Spleen (tissue), 11 donors: ENCODE results near the gene STK39. TPM values are rescaled to one million over a fixed set of nuclear protein-coding genes. Genes with fewer than 3 reads are reported as not detected.

Experiments used
- DNase-seq: peaks from one replicate; pipeline ENCODE4 v3.0.0-alpha.2; 2020
- H3K27ac ChIP-seq, 8 donors: fragments of 200-600 bp; sonication (generic) in 7 of 8; 1 replicate in 4 of 8; 2 replicates in 4 of 8; pipeline versions ENCODE4 v1.5.0 to v1.8.0; 2016 to 2021; ENCODE audit warnings: inconsistent platforms in 4 of 8, mild to moderate bottlenecking in 4 of 8, moderate library complexity in 1 of 8
- H3K27me3 ChIP-seq, 7 donors: fragments of 200-600 bp; sonication (generic) in 6 of 7; replicated peaks in 1 of 7; 1 replicate in 4 of 7; 2 replicates in 3 of 7; pipeline versions ENCODE4 v1.5.0 to v1.8.0; 2016 to 2021; ENCODE audit warnings: inconsistent platforms in 3 of 7, mild to moderate bottlenecking in 1 of 7
- H3K36me3 ChIP-seq, 6 donors: fragments of 200-600 bp; sonication (generic) in 5 of 6; 1 replicate in 4 of 6; 2 replicates in 2 of 6; pipeline versions ENCODE4 v1.5.0 to v1.8.0; 2016 to 2021; ENCODE audit warnings: inconsistent platforms in 2 of 6
- H3K4me1 ChIP-seq, 6 donors: fragments of 200-600 bp; sonication (generic) in 5 of 6; 1 replicate in 3 of 6; 2 replicates in 3 of 6; pipeline versions ENCODE4 v1.5.0 to v1.8.0; 2016 to 2021; ENCODE audit warnings: inconsistent platforms in 3 of 6
- H3K4me3 ChIP-seq, 8 donors: fragments of 200-600 bp; sonication (generic) in 7 of 8; 1 replicate in 4 of 8; 2 replicates in 4 of 8; pipeline versions ENCODE4 v1.5.0 to v1.8.0; 2016 to 2021; ENCODE audit warnings: inconsistent platforms in 4 of 8, mild to moderate bottlenecking in 4 of 8, moderate library complexity in 2 of 8
- H3K9me3 ChIP-seq, 8 donors: fragments of 200-600 bp; sonication (generic) in 7 of 8; 1 replicate in 4 of 8; 2 replicates in 4 of 8; pipeline versions ENCODE4 v1.5.0 to v1.8.0; 2016 to 2021; ENCODE audit warnings: inconsistent platforms in 4 of 8
- CTCF ChIP-seq, 11 experiments: fragments of 200-600 bp in 7 of 11; fragments of 450-650 bp in 4 of 11; sonication (generic) in 4 of 11; IDR thresholded peaks in 8 of 11; conservative IDR thresholded peaks in 3 of 11; 1 replicate in 7 of 11; 2 replicates in 4 of 11; pipeline versions ENCODE4 v1.4.0 to v1.8.0; 2016 to 2021; ENCODE audit warnings: antibody characterized with exemption in 11 of 11, inconsistent platforms in 4 of 11, mild to moderate bottlenecking in 1 of 11
- POLR2A ChIP-seq, 3 donors: fragments of 450-650 bp; IDR thresholded peaks; one replicate each; pipeline ENCODE4 v1.5.1; 2017; ENCODE audit warnings: antibody characterized with exemption in 3 of 3, mild to moderate bottlenecking in 1 of 3
- POLR2AphosphoS5 ChIP-seq, 3 donors: sonication (generic); formaldehyde crosslinking; IDR thresholded peaks; one replicate each; pipeline ENCODE4 v1.5.1; 2017; ENCODE audit warnings: antibody characterized with exemption in 3 of 3
- WGBS, 5 donors: extraction: QIAGEN DNeasy Blood & Tissue Kit in 3 of 5; methylation state at CpG; one replicate each; pipeline versions ENCODE4 v1.1.5 to v1.1.7; 2013 to 2018; 5-methylcytosine and 5-hydroxymethylcytosine counted together
- intact Hi-C: fragments of 100-400 bp; cut with DNase I; formaldehyde crosslinking; loops from one replicate; pipeline ENCODE4 v1.15.0; 2023; ENCODE audit warnings: low total_unique reads
- polyA plus RNA-seq, 3 donors: library from polyadenylated mRNA; stranded (reverse); fragments of 200-250 nt; gene quantifications; one replicate each; pipeline ENCODE4 v1.2.1, GENCODE V29; 2013
- total RNA-seq, 7 donors: library from RNA; depleted of rRNA in 3 of 7; stranded (reverse); fragments of >200 nt in 3 of 7; fragmentation: NEBNext Ultra II Directional in 4 of 7; extraction: Animal tissue kit (Norgen Biotek cat#: 25700) in 4 of 7; gene quantifications; one replicate each; pipeline versions ENCODE4 v1.1.0 to v1.2.1, GENCODE V29; 2016 to 2021
- donor health status: healthy with polysubstance abuse.
- donor health status: DM: no; HTN: no; CAD: no; lungs with moderate emphysema.
- donor health status: DM: no; HTN: no; CAD: no.
- donor health status: Bipolar disorder and iron deficiency.
- donor health status: healthy.
- donor health status: DM: no; HTN: no; CAD: no.
- donor health status: DM: yes; HTN: yes; CAD: no.

Gene STK39
- total and polyA plus RNA-seq, 10 donors = 8.6 to 17.8 (median 11.0) TPM

GRCh38 chr2:168192839-168193616, 54.4 kb downstream of the STK39 start:
- intact Hi-C loops = no loop called here
- Histone ChIP-seq H3K27me3 (no peaks in the 10 kb centered on the region), H3K27ac (peak overlapping the region in 5 of 8 donors; percentile 1 to 58 (median 36))

DNA sequence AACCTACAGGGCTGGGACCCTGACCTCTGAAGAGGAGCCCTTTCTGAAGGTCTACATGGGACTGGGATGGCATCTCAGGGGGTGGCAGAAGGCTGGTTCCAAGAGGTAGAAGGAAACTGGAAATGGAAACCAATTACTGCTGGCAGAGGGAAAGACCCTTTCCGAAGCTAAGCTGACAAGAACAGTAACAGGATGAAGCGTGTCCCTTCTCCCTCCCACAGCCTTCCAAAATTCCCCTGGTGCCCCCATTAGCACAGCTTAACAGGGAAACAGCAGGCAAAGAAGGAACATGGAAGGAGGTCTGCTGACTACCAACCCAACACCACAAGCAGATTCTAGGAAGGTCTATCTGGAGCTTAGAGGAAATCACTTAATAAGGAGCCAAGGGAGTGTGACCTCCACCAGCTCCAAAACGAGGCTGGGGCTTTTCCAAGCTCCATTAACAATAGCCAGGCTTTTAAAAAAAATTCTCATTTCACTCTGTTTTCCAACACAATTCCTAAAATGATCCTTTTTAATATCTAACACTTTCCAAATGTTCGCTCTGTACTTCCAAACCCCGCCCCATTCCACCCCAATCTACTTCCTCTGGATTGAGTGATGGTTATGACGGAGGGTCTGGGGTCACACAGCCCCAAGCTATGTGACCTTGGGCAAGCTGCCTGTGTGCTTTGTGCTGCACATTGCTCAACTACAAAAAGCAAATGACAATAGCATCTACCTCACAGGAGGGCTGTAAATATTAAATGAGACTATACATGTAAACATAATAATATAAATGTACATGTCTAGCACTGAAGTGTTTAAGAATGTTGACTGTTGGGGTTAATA, 55.2 kb downstream of the STK39 start:
- H3K9me3 ChIP-seq = no peaks in the 10 kb centered on the region
- no peaks in the 10 kb centered on the region for H3K27me3 ChIP-seq
- intact Hi-C loops = no loop called here
- no peaks in the 10 kb centered on the region for H3K36me3 ChIP-seq
- H3K4me3 ChIP-seq = no peak overlapping the region
- no peak for TF ChIP-seq POLR2AphosphoS5 (IDR thresholded peaks at IDR 0.05)
- no peak for TF ChIP-seq POLR2A (IDR thresholded peaks at IDR 0.05)
- no peak for TF ChIP-seq CTCF (IDR thresholded peaks at IDR 0.05 in 8 of 11, conservative IDR thresholded peaks at IDR 0.05 in 3 of 11)
- H3K27ac ChIP-seq = peak overlapping the region in 4 of 8 donors; percentile 9 to 55 (median 32)
- peaks cover 24 to 86% (median 46%) of the 10 kb centered on the region in 6 donors for H3K4me1 ChIP-seq
- 64 to 76% (median 68%) methylated on average over 6 of the region's 6 CpGs for WGBS, 5 donors
- no peak for DNase-seq

More at GRCh38 chr2:168192839-168193616, 54.4 kb downstream of the STK39 start:
- H3K36me3 ChIP-seq = no peaks in the 10 kb centered on the region
- no peak overlapping the region for H3K4me3 ChIP-seq
- no peak for DNase-seq
- peak in 1 of 3 donors; percentile 21 for TF ChIP-seq POLR2AphosphoS5 (IDR thresholded peaks at IDR 0.05)
- TF ChIP-seq CTCF (IDR thresholded peaks at IDR 0.05 in 8 of 11, conservative IDR thresholded peaks at IDR 0.05 in 3 of 11) = no peak
- no peaks in the 10 kb centered on the region for H3K9me3 ChIP-seq
- WGBS, 5 donors = 15 to 30% (median 19%) methylated on average over 3 of the region's 3 CpGs
- peaks cover 24 to 90% (median 46%) of the 10 kb centered on the region in 6 donors for H3K4me1 ChIP-seq

DNA sequence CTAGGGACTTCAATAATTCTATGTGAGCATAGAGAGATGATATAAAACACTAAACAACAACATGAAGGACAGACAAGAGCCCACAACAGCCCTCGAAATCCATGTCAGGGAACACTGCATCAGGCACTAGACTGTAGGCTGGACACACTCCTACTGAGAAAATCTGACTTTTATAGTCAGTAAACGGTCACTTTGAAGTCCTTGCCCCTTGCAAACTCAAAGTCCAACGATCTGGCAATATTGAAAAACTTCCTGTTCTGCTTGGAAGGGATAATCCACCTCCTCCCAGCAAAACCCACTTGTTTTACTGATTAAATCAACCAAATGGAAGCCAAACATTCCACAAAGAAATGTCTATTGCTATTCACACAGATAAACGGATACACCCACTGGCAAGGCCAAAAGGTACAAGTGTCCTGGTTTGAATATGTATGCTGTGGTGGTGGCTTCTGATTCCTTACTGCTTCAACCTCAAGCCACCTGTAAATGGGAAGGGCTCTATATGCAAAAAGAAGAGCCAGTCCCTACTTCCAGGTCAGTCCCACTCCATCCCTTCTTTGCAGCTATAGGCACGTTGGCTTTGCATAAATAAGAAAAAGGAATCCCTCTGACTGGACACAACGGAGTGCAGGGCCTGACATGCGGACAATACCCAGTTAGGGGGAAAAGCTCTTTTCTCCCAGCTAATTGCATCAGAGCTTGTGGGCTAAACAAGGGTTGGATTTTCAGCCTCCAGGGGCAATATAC, 56.6 kb downstream of the STK39 start:
- no peak overlapping the region for H3K27ac ChIP-seq
- TF ChIP-seq CTCF (IDR thresholded peaks at IDR 0.05 in 8 of 11, conservative IDR thresholded peaks at IDR 0.05 in 3 of 11) (no peak), POLR2A (IDR thresholded peaks at IDR 0.05) (no peak), POLR2AphosphoS5 (IDR thresholded peaks at IDR 0.05) (no peak)
- H3K4me1 ChIP-seq = peaks cover 24 to 87% (median 48%) of the 10 kb centered on the region in 6 donors
- no peaks in the 10 kb centered on the region for H3K36me3 ChIP-seq
- no peak for DNase-seq
- H3K4me3 ChIP-seq = no peak overlapping the region
- 67 to 89% (median 70%) methylated on average over 7 of the region's 7 CpGs for WGBS, 5 donors
- H3K27me3 ChIP-seq = no peaks in the 10 kb centered on the region
- no peaks in the 10 kb centered on the region for H3K9me3 ChIP-seq
- intact Hi-C loops = no loop called here
